HG02970 (cell line): Measurements from ENCODE around the gene ARL5A.
"Not testable (repeated sequence)": the region's sequence is repeated elsewhere in the genome, so short reads cannot be mapped to it uniquely, and the experiment has no call there.

Experiments used
- ATAC-seq: cut with Tn5 transposase; IDR thresholded peaks from one replicate; pipeline ENCODE4 v1.9.1; 2021; ENCODE audit warnings: mild to moderate bottlenecking, moderate library complexity, moderate number of reproducible peaks; ENCODE audit not compliant: unreplicated experiment, low FRiP score

The ARL5A gene

GRCh38 chr2:151828143-151828889, at the start of gene ARL5A:
Gene ARL5A, minus strand, starts transcription at chr2:151828421. Its CDS starts 245 bp downstream, at chr2:151828176.
- ATAC-seq: peak; percentile 95

- ATAC-seq: not testable (repeated sequence)
These were observed 47.4 kb upstream of the ARL5A start for GRCh38 chr2:151875631-151876030.

- no peak for ATAC-seq
These were observed 44.2 kb upstream of the ARL5A start for GRCh38 chr2:151872463-151872862.

- no peak for ATAC-seq
These were observed 41.1 kb upstream of the ARL5A start for GRCh38 chr2:151869291-151869690.

GRCh38 chr2:151862700-151863099, 34.5 kb upstream of the ARL5A start:
- ATAC-seq: peak; percentile 99

- no peak for ATAC-seq
These were observed 33.0 kb upstream of the ARL5A start for GRCh38 chr2:151861174-151861573.

- no peak for ATAC-seq
These were observed 32.5 kb upstream of the ARL5A start for GRCh38 chr2:151860613-151861146.

- ATAC-seq: no peak
These were observed 32.0 kb upstream of the ARL5A start for GRCh38 chr2:151860210-151860609.

GRCh38 chr2:151857650-151858049, 29.4 kb upstream of the ARL5A start:
- ATAC-seq: no peak

- no peak for ATAC-seq
These were observed 26.9 kb upstream of the ARL5A start for GRCh38 chr2:151855111-151855510.

GRCh38 chr2:151853070-151853758, 25.0 kb upstream of the ARL5A start:
- ATAC-seq: no peak

- ATAC-seq: no peak
These were observed 24.2 kb upstream of the ARL5A start for GRCh38 chr2:151852260-151853069.

- ATAC-seq: no peak
These were observed 23.5 kb upstream of the ARL5A start for GRCh38 chr2:151851761-151852160.

- no peak for ATAC-seq
These were observed 21.3 kb upstream of the ARL5A start for GRCh38 chr2:151849413-151850010.

- ATAC-seq: no peak
These were observed 17.7 kb upstream of the ARL5A start for GRCh38 chr2:151845884-151846283.

GRCh38 chr2:151845481-151845880, 17.3 kb upstream of the ARL5A start:
- ATAC-seq: no peak

- ATAC-seq: no peak
These were observed 16.1 kb upstream of the ARL5A start for GRCh38 chr2:151844211-151844896.

GRCh38 chr2:151843691-151844061, 15.5 kb upstream of the ARL5A start:
- ATAC-seq: no peak

- no peak for ATAC-seq
These were observed 14.8 kb upstream of the ARL5A start for GRCh38 chr2:151842830-151843690.
